Pancreas (tissue), 10 donors: ENCODE results near the gene CHRNA4. TPM values are rescaled to one million over a fixed set of nuclear protein-coding genes. Genes with fewer than 3 reads are reported as not detected.

Source experiments
- ATAC-seq, 4 donors: fragments of 200-7000 bp; cut with Tn5 transposase; one replicate each; pipeline versions ENCODE4 v1.8.0 to v1.9.1; 2020; ENCODE audit warnings: mild to moderate bottlenecking in 4 of 4, moderate library complexity in 4 of 4
- DNase-seq, 6 donors: peaks; one replicate each; pipeline ENCODE4 v3.0.0-alpha.2; 2020
- FAIRE-seq: peaks from 2 replicates; lab custom pipeline; 2012; peaks lifted over from hg19 to GRCh38; lab: Jason Lieb, UNC
- H3K27ac ChIP-seq, 4 donors: fragments of 200-600 bp; sonication (generic); 1 replicate in 3 of 4; 2 replicates in 1 of 4; pipeline versions ENCODE4 v1.5.0 to v1.8.0; 2020
- H3K27me3 ChIP-seq, 4 donors: fragments of 200-600 bp; one replicate each; pipeline ENCODE4 v1.8.0; 2021
- H3K36me3 ChIP-seq, 3 donors: fragments of 200-600 bp; sonication (generic) in 1 of 3; one replicate each; pipeline versions ENCODE4 v1.5.0 to v1.8.0; 2020 to 2021
- H3K4me1 ChIP-seq, 3 donors: fragments of 200-600 bp; one replicate each; pipeline ENCODE4 v1.8.0; 2021
- H3K4me3 ChIP-seq, 4 donors: fragments of 200-600 bp; sonication (generic) in 2 of 4; one replicate each; pipeline versions ENCODE4 v1.5.0 to v1.8.0; 2020 to 2021
- H3K9me3 ChIP-seq, 4 donors: fragments of 200-600 bp; one replicate each; pipeline ENCODE4 v1.8.0; 2021
- CTCF ChIP-seq, 4 donors: fragments of 200-600 bp; sonication (generic) in 3 of 4; IDR thresholded peaks; one replicate each; pipeline versions ENCODE4 v1.5.0 to v1.8.0; 2021; ENCODE audit warnings: antibody characterized with exemption in 4 of 4
- WGBS, 2 donors: extraction: QIAGEN DNeasy Blood & Tissue Kit; methylation state at CpG; one replicate each; pipeline ENCODE4 v1.1.7; 2013; 5-methylcytosine and 5-hydroxymethylcytosine counted together
- intact Hi-C, 3 donors: fragments of 100-400 bp; cut with DNase I; formaldehyde crosslinking; loops; one replicate each; pipeline versions ENCODE4 v1.11.1 to v1.14.2; 2022
- polyA plus RNA-seq, 2 donors: library from polyadenylated mRNA; stranded (reverse); fragments of 200-250 nt; gene quantifications; one replicate each; pipeline ENCODE4 v1.2.3, GENCODE V29; 2013
- total RNA-seq, 6 donors: library from RNA; stranded (reverse); fragmentation: NEBNext Ultra II Directional in 4 of 6; extraction: Animal tissue kit (Norgen Biotek cat#: 25700) in 4 of 6; gene quantifications; one replicate each; pipeline versions ENCODE4 v1.2.1 to v1.2.4, GENCODE V29; 2021 to 2023
- donor health status: healthy with polysubstance abuse.
- donor health status: DM: no; HTN: no; CAD: no; lungs with moderate emphysema.
- donor health status: DM: no; HTN: no; CAD: no.
- donor health status: control.
- donor health status: control.
- donor health status: Bipolar disorder and iron deficiency.
- donor health status: DM: yes; HTN: yes; CAD: no.
- donor health status: DM: no; HTN: no; CAD: no.
- donor health status: DM: no; HTN: no; CAD: no.
- donor health status: DM: yes; HTN: yes; CAD: no.

Gene CHRNA4
- total and polyA plus RNA-seq, 8 donors: 0.02 to 0.47 TPM; not detected in 6

GRCh38 chr20:63326314-63327230 lies 34.6 kb downstream of the CHRNA4 start:
- intact Hi-C loops: no loop called here
- FAIRE-seq (no peak), DNase-seq (peak in 3 of 6 donors; percentile 23 to 52 (median 39))

DNA sequence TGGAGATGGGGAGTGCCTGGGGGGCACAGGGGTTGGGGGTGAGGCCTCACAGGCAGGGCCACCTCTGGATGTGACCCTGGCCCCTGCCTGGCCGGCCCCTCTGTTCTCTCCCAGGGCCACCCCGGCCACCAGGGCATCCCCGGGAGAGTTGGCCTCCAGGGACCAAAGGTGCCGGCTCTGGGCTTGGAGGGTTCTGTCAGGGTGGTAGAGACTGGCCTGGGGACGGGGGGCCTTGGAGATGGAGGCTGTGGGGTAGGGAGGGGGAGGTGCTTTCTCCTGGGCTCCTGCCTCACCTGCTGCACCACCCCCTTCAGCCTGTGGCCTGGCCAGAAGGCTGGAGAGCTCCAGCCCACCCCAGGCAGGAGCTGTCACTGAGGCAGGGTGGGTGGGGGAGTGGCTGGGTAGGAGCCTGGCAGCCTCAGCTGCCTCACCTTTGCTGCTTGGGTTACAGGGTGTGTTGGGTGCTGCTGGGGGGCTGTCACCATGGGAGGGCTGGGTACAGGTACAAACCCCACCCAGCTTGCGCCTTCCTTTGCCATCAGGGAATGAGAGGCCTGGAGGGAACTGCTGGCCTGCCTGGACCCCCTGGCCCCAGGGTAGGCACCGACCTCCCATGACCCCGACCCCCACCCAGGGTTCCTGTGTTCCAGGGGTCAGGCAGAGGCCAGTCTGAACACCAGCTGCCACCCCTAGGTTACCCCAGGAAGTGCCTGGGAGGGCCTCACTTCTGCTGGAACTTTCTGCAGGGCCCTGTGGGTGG lies 35.4 kb downstream of the CHRNA4 start:
- Histone ChIP-seq H3K36me3 (no peaks in the 10 kb centered on the region), H3K4me1 (no peaks in the 10 kb centered on the region), H3K27ac (no peak overlapping the region), H3K9me3 (no peaks in the 10 kb centered on the region), H3K4me3 (no peak overlapping the region), H3K27me3 (peaks cover 0 to 4% (median 0%) of the 10 kb centered on the region in 4 donors)
- TF ChIP-seq CTCF (IDR thresholded peaks at IDR 0.05): no peak
- DNase-seq: peak in 1 of 6 donors; percentile 39
- intact Hi-C loops: no loop called here
- no peak for FAIRE-seq
- 58 to 70% methylated on average over 3 to 8 of the region's 8 CpGs for WGBS, 2 donors
- no peak for ATAC-seq

More at GRCh38 chr20:63326314-63327230, 34.6 kb downstream of the CHRNA4 start:
- H3K36me3 ChIP-seq: no peaks in the 10 kb centered on the region
- H3K9me3 ChIP-seq: no peaks in the 10 kb centered on the region
- H3K27ac ChIP-seq: no peak overlapping the region
- H3K4me3 ChIP-seq: no peak overlapping the region
- WGBS, 2 donors: 74 to 81% methylated on average over 13 to 15 of the region's 15 CpGs
- H3K4me1 ChIP-seq: no peaks in the 10 kb centered on the region
- ATAC-seq: no peak
- TF ChIP-seq CTCF (IDR thresholded peaks at IDR 0.05): no peak
- peaks cover 0 to 4% (median 0%) of the 10 kb centered on the region in 4 donors for H3K27me3 ChIP-seq

- ATAC-seq (no peak), DNase-seq (peak in 2 of 6 donors; percentile 43 to 65), FAIRE-seq (no peak)
- Histone ChIP-seq H3K27ac (no peak overlapping the region), H3K36me3 (no peaks in the 10 kb centered on the region), H3K4me1 (no peaks in the 10 kb centered on the region), H3K4me3 (no peak overlapping the region), H3K27me3 (peaks cover 0 to 4% (median 0%) of the 10 kb centered on the region in 4 donors), H3K9me3 (no peaks in the 10 kb centered on the region)
- intact Hi-C loops: no loop called here
- WGBS, 2 donors: 49 to 56% methylated on average over 8 to 10 of the region's 10 CpGs
- TF ChIP-seq CTCF (IDR thresholded peaks at IDR 0.05): no peak
Observed at GRCh38 chr20:63325021-63325471, 36.1 kb downstream of the CHRNA4 start.

- 48 to 57% methylated on average over 18 of the region's 18 CpGs for WGBS, 2 donors
- Histone ChIP-seq H3K4me1 (no peaks in the 10 kb centered on the region), H3K9me3 (no peaks in the 10 kb centered on the region), H3K27ac (no peak overlapping the region), H3K4me3 (no peak overlapping the region), H3K27me3 (peaks cover 0 to 4% (median 0%) of the 10 kb centered on the region in 4 donors), H3K36me3 (no peaks in the 10 kb centered on the region)
- intact Hi-C loops: no loop called here
- TF ChIP-seq CTCF (IDR thresholded peaks at IDR 0.05): no peak
- no peak for FAIRE-seq
- DNase-seq: peak in 1 of 6 donors; percentile 9
- no peak for ATAC-seq
Observed at GRCh38 chr20:63323357-63323981, 37.7 kb downstream of the CHRNA4 start.
